GM12892 (cell line): Measurements from ENCODE around the gene TEX55.
"Not testable (repeated sequence)": the region's sequence is repeated elsewhere in the genome, so short reads cannot be mapped to it uniquely, and the experiment has no call there.

Experiments
- POLR2A ChIP-seq: IDR thresholded peaks from 2 replicates; pipeline ENCODE4 v1.6.1; 2011; ENCODE audit warnings: low read depth, low read length, control low read depth
- POLR2AphosphoS5 ChIP-seq: IDR thresholded peaks from 2 replicates; pipeline ENCODE4 v1.6.1; 2011; ENCODE audit warnings: low read depth, low read length, control low read depth

- not testable (repeated sequence) for TF ChIP-seq POLR2A, POLR2AphosphoS5
Observed at GRCh38 chr3:119139360-119139759, 6.6 kb upstream of the TEX55 start.
